GM23338 (cell line): ENCODE measurements around the gene TMBIM6. TPM values are rescaled to one million over a fixed set of nuclear protein-coding genes. Genes with fewer than 3 reads are reported as not detected.

Experiments
- ATAC-seq: fragments of 200-7000 bp; cut with Tn5 transposase; 3 replicates; pipeline ENCODE4 v1.9.1; 2020
- DNase-seq: peaks from one replicate; pipeline ENCODE4 v3.0.0-alpha.2; 2015; ENCODE audit warnings: low spot score
- H2AFZ ChIP-seq: fragments of 200-600 bp; sonication (generic); 2 replicates; pipeline ENCODE4 v1.8.0; 2016; ENCODE audit warnings: antibody characterized with exemption, mild to moderate bottlenecking, moderate library complexity
- H3F3A ChIP-seq: fragments of 200-600 bp; sonication (generic); replicated peaks from 2 replicates; pipeline ENCODE4 v1.8.0; 2017; ENCODE audit warnings: antibody characterized with exemption, mixed run types, low read depth
- H3K27ac ChIP-seq: fragments of 200-600 bp; sonication (generic); 2 replicates; pipeline ENCODE4 v1.6.1; 2016; ENCODE audit warnings: low read depth
- H3K27me3 ChIP-seq: fragments of 200-600 bp; sonication (generic); 2 replicates; pipeline ENCODE4 v1.8.0; 2016; ENCODE audit warnings: mild to moderate bottlenecking, mixed run types, moderate library complexity; ENCODE audit not compliant: insufficient read depth
- H3K36me3 ChIP-seq: fragments of 200-600 bp; sonication (generic); 2 replicates; pipeline ENCODE4 v1.8.0; 2016; ENCODE audit warnings: mild to moderate bottlenecking; ENCODE audit not compliant: insufficient read depth
- H3K4me1 ChIP-seq: fragments of 200-600 bp; sonication (generic); 2 replicates; pipeline ENCODE4 v1.8.0; 2016; ENCODE audit warnings: mild to moderate bottlenecking, moderate library complexity; ENCODE audit not compliant: insufficient read depth
- H3K4me2 ChIP-seq: fragments of 200-600 bp; sonication (generic); 2 replicates; pipeline ENCODE4 v1.7.1; 2017; ENCODE audit warnings: mixed run types
- H3K4me3 ChIP-seq: fragments of 200-600 bp; sonication (generic); 2 replicates; pipeline ENCODE4 v1.6.1; 2016; ENCODE audit warnings: mixed run types
- H3K79me2 ChIP-seq: fragments of 200-600 bp; sonication (generic); replicated peaks from 2 replicates; pipeline ENCODE4 v1.8.0; 2017; ENCODE audit warnings: mild to moderate bottlenecking; ENCODE audit not compliant: insufficient read depth
- H3K9me2 ChIP-seq: fragments of 200-600 bp; sonication (generic); 2 replicates; pipeline ENCODE4 v1.8.0; 2017; ENCODE audit not compliant: insufficient read depth
- H4K20me1 ChIP-seq: fragments of 200-600 bp; sonication (generic); replicated peaks from 2 replicates; pipeline ENCODE4 v1.8.0; 2017; ENCODE audit warnings: mild to moderate bottlenecking; ENCODE audit not compliant: insufficient read depth
- H3K27ac Mint-ChIP-seq: 2 replicates; pipeline ENCODE4 v1.8.0; 2020; ENCODE audit warnings: inconsistent platforms, mild to moderate bottlenecking, moderate library complexity, mixed read lengths
- H3K27me3 Mint-ChIP-seq: 3 replicates; pipeline ENCODE4 v1.8.0; 2022; ENCODE audit warnings: low read depth, mild to moderate bottlenecking, moderate library complexity, mixed read lengths, inconsistent platforms; ENCODE audit not compliant: insufficient read depth, poor library complexity
- H3K36me3 Mint-ChIP-seq: 3 replicates; pipeline ENCODE4 v1.8.0; 2021; ENCODE audit warnings: low read depth, mild to moderate bottlenecking, inconsistent platforms, moderate library complexity, mixed read lengths
- H3K4me1 Mint-ChIP-seq: 3 replicates; pipeline ENCODE4 v1.8.0; 2020; ENCODE audit warnings: mild to moderate bottlenecking, inconsistent platforms, mixed read lengths
- H3K4me3 Mint-ChIP-seq: 3 replicates; pipeline ENCODE4 v1.8.0; 2021; ENCODE audit warnings: moderate library complexity, mild to moderate bottlenecking, inconsistent platforms, mixed read lengths
- H3K9me3 Mint-ChIP-seq: 3 replicates; pipeline ENCODE4 v1.8.0; 2020; ENCODE audit warnings: moderate library complexity, mild to moderate bottlenecking, inconsistent platforms, mixed read lengths
- CREB1 ChIP-seq: fragments of 250-450 bp; sonication (Bioruptor Pico); IDR thresholded peaks from 2 replicates; pipeline ENCODE4 v1.5.0; 2020; ENCODE audit warnings: low read depth, mild to moderate bottlenecking, moderate library complexity
- EZH2 ChIP-seq: fragments of 200-600 bp; sonication (generic); IDR thresholded peaks from one replicate; pipeline ENCODE4 v1.8.0; 2017; ENCODE audit warnings: antibody characterized with exemption, mild to moderate bottlenecking, low read depth; ENCODE audit not compliant: unreplicated experiment
- EZH2phosphoT487 ChIP-seq: fragments of 200-600 bp; sonication (generic); IDR thresholded peaks from one replicate; pipeline ENCODE4 v1.8.1; 2018; ENCODE audit warnings: antibody characterized with exemption; ENCODE audit not compliant: unreplicated experiment
- JUNB ChIP-seq: IDR thresholded peaks from one replicate; pipeline ENCODE4 v1.6.1; 2016; ENCODE audit warnings: antibody characterized with exemption; ENCODE audit not compliant: unreplicated experiment
- NANOG ChIP-seq: IDR thresholded peaks from 2 replicates; pipeline ENCODE4 v1.6.1; 2016; ENCODE audit warnings: antibody characterized with exemption, borderline replicate concordance
- STAT1 ChIP-seq: IDR thresholded peaks from one replicate; pipeline ENCODE4 v1.6.1; 2016; ENCODE audit warnings: antibody characterized with exemption; ENCODE audit not compliant: unreplicated experiment
- ZNF114 ChIP-seq: fragments of 250-450 bp; sonication (Bioruptor Pico); IDR thresholded peaks from 2 replicates; pipeline ENCODE4 v1.5.0; 2020; ENCODE audit warnings: mild to moderate bottlenecking, moderate library complexity
- ZNF331 ChIP-seq: fragments of 250-450 bp; sonication (Bioruptor Pico); IDR thresholded peaks from 2 replicates; pipeline ENCODE4 v1.5.0; 2020; ENCODE audit warnings: low read depth, mild to moderate bottlenecking, moderate library complexity
- polyA plus RNA-seq: library from polyadenylated mRNA; unstranded; fragments of >200 nt; fragmentation: Nextera tagmentation; extraction: Ambion mirVana; gene quantifications from 2 replicates; pipeline ENCODE4 v1.2.1, GENCODE V29; 2016
- total RNA-seq: library from RNA; depleted of rRNA; stranded (reverse); fragments of >200 nt; shearing (Covaris generic); gene quantifications from 2 replicates; pipeline ENCODE4 v1.2.3, GENCODE V29; 2014
- TF ChIP-seq, protein P1 (sequence below): IDR thresholded peaks from one replicate; pipeline ENCODE4 v1.6.1; 2018; ENCODE audit warnings: antibody characterized with exemption; ENCODE audit not compliant: unreplicated experiment
- TF ChIP-seq, protein P2 (sequence below), 2 experiments: fragments of 200-600 bp in 1 of 2; sonication (generic) in 1 of 2; conservative IDR thresholded peaks; 2 replicates each; pipeline versions ENCODE4 v1.5.1 to v1.6.1; 2016 to 2017; ENCODE audit warnings: antibody characterized with exemption in 2 of 2, low read depth in 2 of 2, mild to moderate bottlenecking in 2 of 2, moderate library complexity in 1 of 2
- TF ChIP-seq, protein P3 (sequence below): fragments of 250-450 bp; sonication (Bioruptor Pico); IDR thresholded peaks from 2 replicates; pipeline ENCODE4 v1.5.0; 2020; ENCODE audit warnings: mild to moderate bottlenecking, moderate library complexity
- TF ChIP-seq, protein P4 (sequence below): IDR thresholded peaks from 2 replicates; pipeline ENCODE4 v1.6.1; 2016; ENCODE audit warnings: antibody characterized with exemption

TMBIM6 gene
- total and polyA plus RNA-seq, 2 experiments from 2014 or later, result 245 to 349 TPM

DNA sequence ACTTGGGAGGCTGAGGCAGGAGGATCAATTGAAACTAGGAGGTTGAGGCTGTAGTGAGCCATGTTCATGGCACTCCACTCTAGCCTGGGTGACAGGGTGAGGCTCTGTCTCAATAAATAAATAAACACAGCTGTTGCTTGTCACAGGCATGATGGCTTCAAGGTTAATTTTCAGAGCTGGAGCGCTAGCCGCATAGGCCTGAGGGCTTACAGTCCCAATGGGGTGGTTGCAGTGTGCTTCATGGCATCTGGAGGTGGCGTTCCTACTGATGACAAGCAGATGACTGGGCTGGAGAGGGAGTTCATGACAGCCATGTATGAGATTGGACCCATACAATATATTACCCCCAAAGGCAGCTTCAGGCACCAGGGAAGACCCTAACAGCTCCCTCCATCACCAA is 32.5 kb upstream of the TMBIM6 start:
- peaks cover 23% of the 10 kb centered on the region for H3K27me3 ChIP-seq
- no peak for DNase-seq
- TF ChIP-seq NANOG, result no peak
- TF ChIP-seq JUNB, result no peak
- no peak for TF ChIP-seq EZH2
- TF ChIP-seq, protein P1, sequence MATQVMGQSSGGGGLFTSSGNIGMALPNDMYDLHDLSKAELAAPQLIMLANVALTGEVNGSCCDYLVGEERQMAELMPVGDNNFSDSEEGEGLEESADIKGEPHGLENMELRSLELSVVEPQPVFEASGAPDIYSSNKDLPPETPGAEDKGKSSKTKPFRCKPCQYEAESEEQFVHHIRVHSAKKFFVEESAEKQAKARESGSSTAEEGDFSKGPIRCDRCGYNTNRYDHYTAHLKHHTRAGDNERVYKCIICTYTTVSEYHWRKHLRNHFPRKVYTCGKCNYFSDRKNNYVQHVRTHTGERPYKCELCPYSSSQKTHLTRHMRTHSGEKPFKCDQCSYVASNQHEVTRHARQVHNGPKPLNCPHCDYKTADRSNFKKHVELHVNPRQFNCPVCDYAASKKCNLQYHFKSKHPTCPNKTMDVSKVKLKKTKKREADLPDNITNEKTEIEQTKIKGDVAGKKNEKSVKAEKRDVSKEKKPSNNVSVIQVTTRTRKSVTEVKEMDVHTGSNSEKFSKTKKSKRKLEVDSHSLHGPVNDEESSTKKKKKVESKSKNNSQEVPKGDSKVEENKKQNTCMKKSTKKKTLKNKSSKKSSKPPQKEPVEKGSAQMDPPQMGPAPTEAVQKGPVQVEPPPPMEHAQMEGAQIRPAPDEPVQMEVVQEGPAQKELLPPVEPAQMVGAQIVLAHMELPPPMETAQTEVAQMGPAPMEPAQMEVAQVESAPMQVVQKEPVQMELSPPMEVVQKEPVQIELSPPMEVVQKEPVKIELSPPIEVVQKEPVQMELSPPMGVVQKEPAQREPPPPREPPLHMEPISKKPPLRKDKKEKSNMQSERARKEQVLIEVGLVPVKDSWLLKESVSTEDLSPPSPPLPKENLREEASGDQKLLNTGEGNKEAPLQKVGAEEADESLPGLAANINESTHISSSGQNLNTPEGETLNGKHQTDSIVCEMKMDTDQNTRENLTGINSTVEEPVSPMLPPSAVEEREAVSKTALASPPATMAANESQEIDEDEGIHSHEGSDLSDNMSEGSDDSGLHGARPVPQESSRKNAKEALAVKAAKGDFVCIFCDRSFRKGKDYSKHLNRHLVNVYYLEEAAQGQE, result no peak
- TF ChIP-seq EZH2phosphoT487, result no peak
- TF ChIP-seq, protein P2, sequence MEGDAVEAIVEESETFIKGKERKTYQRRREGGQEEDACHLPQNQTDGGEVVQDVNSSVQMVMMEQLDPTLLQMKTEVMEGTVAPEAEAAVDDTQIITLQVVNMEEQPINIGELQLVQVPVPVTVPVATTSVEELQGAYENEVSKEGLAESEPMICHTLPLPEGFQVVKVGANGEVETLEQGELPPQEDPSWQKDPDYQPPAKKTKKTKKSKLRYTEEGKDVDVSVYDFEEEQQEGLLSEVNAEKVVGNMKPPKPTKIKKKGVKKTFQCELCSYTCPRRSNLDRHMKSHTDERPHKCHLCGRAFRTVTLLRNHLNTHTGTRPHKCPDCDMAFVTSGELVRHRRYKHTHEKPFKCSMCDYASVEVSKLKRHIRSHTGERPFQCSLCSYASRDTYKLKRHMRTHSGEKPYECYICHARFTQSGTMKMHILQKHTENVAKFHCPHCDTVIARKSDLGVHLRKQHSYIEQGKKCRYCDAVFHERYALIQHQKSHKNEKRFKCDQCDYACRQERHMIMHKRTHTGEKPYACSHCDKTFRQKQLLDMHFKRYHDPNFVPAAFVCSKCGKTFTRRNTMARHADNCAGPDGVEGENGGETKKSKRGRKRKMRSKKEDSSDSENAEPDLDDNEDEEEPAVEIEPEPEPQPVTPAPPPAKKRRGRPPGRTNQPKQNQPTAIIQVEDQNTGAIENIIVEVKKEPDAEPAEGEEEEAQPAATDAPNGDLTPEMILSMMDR (conservative IDR thresholded peaks at IDR 0.05; ENCODE audit: low read depth in 2 of 2), result no peak
- no peak for TF ChIP-seq ZNF114 (CRISPR knock-in tag)
- no peak for TF ChIP-seq CREB1
- no peak for TF ChIP-seq ZNF331 (CRISPR knock-in tag)
- TF ChIP-seq, protein P3, sequence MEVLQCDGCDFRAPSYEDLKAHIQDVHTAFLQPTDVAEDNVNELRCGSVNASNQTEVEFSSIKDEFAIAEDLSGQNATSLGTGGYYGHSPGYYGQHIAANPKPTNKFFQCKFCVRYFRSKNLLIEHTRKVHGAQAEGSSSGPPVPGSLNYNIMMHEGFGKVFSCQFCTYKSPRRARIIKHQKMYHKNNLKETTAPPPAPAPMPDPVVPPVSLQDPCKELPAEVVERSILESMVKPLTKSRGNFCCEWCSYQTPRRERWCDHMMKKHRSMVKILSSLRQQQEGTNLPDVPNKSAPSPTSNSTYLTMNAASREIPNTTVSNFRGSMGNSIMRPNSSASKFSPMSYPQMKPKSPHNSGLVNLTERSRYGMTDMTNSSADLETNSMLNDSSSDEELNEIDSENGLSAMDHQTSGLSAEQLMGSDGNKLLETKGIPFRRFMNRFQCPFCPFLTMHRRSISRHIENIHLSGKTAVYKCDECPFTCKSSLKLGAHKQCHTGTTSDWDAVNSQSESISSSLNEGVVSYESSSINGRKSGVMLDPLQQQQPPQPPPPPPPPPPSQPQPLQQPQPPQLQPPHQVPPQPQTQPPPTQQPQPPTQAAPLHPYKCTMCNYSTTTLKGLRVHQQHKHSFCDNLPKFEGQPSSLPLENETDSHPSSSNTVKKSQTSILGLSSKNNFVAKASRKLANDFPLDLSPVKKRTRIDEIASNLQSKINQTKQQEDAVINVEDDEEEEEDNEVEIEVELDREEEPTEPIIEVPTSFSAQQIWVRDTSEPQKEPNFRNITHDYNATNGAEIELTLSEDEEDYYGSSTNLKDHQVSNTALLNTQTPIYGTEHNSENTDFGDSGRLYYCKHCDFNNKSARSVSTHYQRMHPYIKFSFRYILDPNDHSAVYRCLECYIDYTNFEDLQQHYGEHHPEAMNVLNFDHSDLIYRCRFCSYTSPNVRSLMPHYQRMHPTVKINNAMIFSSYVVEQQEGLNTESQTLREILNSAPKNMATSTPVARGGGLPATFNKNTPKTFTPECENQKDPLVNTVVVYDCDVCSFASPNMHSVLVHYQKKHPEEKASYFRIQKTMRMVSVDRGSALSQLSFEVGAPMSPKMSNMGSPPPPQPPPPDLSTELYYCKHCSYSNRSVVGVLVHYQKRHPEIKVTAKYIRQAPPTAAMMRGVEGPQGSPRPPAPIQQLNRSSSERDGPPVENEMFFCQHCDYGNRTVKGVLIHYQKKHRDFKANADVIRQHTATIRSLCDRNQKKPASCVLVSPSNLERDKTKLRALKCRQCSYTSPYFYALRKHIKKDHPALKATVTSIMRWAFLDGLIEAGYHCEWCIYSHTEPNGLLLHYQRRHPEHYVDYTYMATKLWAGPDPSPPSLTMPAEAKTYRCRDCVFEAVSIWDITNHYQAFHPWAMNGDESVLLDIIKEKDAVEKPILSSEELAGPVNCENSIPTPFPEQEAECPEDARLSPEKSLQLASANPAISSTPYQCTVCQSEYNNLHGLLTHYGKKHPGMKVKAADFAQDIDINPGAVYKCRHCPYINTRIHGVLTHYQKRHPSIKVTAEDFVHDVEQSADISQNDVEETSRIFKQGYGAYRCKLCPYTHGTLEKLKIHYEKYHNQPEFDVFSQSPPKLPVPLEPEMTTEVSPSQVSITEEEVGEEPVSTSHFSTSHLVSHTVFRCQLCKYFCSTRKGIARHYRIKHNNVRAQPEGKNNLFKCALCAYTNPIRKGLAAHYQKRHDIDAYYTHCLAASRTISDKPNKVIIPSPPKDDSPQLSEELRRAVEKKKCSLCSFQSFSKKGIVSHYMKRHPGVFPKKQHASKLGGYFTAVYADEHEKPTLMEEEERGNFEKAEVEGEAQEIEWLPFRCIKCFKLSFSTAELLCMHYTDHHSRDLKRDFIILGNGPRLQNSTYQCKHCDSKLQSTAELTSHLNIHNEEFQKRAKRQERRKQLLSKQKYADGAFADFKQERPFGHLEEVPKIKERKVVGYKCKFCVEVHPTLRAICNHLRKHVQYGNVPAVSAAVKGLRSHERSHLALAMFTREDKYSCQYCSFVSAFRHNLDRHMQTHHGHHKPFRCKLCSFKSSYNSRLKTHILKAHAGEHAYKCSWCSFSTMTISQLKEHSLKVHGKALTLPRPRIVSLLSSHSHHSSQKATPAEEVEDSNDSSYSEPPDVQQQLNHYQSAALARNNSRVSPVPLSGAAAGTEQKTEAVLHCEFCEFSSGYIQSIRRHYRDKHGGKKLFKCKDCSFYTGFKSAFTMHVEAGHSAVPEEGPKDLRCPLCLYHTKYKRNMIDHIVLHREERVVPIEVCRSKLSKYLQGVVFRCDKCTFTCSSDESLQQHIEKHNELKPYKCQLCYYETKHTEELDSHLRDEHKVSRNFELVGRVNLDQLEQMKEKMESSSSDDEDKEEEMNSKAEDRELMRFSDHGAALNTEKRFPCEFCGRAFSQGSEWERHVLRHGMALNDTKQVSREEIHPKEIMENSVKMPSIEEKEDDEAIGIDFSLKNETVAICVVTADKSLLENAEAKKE (CRISPR knock-in tag), result no peak
- TF ChIP-seq, protein P4, sequence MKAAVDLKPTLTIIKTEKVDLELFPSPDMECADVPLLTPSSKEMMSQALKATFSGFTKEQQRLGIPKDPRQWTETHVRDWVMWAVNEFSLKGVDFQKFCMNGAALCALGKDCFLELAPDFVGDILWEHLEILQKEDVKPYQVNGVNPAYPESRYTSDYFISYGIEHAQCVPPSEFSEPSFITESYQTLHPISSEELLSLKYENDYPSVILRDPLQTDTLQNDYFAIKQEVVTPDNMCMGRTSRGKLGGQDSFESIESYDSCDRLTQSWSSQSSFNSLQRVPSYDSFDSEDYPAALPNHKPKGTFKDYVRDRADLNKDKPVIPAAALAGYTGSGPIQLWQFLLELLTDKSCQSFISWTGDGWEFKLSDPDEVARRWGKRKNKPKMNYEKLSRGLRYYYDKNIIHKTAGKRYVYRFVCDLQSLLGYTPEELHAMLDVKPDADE, result no peak
- no peak for TF ChIP-seq STAT1

More for the DNA sequence above, 32.5 kb upstream of the TMBIM6 start:
- Histone ChIP-seq H3K4me2 (no peak overlapping the region), H3K79me2 (peaks cover 28% of the 10 kb centered on the region), H3K36me3 (no peaks in the 10 kb centered on the region), H3K4me1 (peaks cover 19% of the 10 kb centered on the region), H2AFZ (no peak overlapping the region), H3K9me2 (peaks cover 4% of the 10 kb centered on the region; the same call in 1 of the 2 replicates), H3F3A (0 out of 2 replicates have a peak, but pooled peaks cover 3% of the 10 kb centered on the region), H4K20me1 (peaks cover 9% of the 10 kb centered on the region; the same call in 1 of the 2 replicates), H3K4me3 (no peak overlapping the region), H3K27ac (no peak overlapping the region)
- H3K4me3 Mint-ChIP-seq, result no peak overlapping the region
- H3K27me3 Mint-ChIP-seq, result peaks cover 25% of the 10 kb centered on the region
- H3K9me3 Mint-ChIP-seq, result no peaks in the 10 kb centered on the region; the same call in 1 of the 3 replicates
- H3K36me3 Mint-ChIP-seq, result no peaks in the 10 kb centered on the region; the same call in 2 of the 3 replicates
- no peak for ATAC-seq
- no peak overlapping the region for H3K27ac Mint-ChIP-seq
- H3K4me1 Mint-ChIP-seq, result peaks cover 23% of the 10 kb centered on the region
